HG02973 (cell line): ENCODE results near the gene TNFRSF19.
"Not testable (repeated sequence)": the region's sequence is repeated elsewhere in the genome, so short reads cannot be mapped to it uniquely, and the experiment has no call there.

Source experiments
- ATAC-seq: cut with Tn5 transposase; IDR thresholded peaks from one replicate; pipeline ENCODE4 v1.9.1; 2021; ENCODE audit warnings: moderate library complexity; ENCODE audit not compliant: unreplicated experiment

The TNFRSF19 gene, protein sequence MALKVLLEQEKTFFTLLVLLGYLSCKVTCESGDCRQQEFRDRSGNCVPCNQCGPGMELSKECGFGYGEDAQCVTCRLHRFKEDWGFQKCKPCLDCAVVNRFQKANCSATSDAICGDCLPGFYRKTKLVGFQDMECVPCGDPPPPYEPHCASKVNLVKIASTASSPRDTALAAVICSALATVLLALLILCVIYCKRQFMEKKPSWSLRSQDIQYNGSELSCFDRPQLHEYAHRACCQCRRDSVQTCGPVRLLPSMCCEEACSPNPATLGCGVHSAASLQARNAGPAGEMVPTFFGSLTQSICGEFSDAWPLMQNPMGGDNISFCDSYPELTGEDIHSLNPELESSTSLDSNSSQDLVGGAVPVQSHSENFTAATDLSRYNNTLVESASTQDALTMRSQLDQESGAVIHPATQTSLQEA

DNA sequence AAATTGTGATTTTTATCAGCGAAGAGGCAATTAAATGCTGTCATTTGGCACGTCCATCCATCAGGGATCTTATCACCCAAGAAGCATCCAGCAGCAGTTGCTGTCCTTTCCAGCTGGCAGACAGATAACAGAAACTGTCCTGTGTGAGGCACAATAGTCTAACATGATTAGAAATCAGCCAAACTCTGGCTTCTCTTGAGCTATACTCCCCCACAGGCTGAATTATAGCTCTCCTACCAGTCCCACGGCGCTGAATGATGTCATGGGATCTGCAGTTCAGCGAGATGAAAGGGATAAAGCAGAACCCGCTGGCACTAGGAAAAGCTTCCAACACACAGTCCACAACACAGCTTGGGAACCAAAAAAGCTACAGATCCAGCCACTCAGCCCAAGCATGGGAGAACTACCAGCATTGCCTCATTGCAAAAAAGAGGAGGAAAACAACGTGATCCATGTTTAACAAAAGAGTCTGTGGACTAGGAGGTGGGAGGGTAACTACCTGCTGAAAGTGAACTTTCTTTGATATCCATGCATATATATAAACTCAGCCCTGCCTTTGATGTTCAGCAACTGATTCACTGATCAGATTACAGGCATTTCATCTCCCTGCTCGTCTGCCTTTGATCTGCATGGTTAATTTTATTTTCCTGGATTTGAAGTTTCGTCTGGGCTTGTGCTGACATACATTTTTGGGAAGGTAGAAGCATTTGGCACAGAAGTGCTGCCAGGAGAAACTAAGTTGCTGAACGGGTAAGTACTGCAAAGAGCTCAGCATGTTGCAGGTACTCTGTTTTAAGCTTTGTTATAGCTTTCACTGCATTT, at the start of gene TNFRSF19:
Gene TNFRSF19 (plus strand): TSS at position 314 of the 822 bp plus-strand sequence. CDS start 19,772 bp downstream, outside the sequence.
- no peak for ATAC-seq

DNA sequence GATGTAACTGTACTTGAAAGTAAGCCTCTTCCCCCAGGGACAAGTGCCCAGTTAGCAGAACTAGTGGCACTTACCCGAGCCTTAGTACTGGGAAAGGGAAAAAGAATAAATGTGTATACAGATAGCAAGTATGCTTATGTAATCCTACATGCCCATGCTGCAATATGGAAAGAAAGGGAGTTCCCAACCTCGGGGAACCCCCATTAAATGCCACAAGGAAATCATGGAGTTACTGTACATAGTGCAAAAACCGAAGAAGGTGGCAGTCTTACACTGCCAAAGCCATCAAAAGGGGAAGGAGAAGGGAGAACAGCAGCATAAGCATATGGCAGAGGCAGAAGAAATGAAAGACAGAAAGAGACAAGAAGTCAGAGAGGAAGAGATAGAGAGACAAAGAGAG, 40.3 kb upstream of the TNFRSF19 start:
- not testable (repeated sequence) for ATAC-seq

DNA sequence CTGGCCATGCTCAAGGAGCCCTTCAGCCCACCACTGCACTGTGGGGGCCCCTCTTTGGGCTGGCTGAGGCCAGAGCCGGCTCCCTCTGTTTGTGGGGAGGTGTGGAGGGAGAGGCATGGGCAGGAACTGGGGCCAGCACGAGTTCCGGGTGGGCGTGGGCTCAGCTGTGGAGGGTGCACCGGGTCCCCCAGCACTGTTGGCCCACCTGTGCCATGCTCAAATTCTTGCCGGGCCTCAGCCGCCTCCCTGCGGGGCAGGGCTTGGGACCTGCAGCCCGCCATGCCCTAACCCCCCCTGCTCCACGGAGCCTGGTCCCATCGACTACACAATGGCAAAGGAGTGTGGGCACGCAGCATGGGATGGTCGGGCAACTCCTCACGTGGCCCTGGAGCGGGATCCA, 38.8 kb upstream of the TNFRSF19 start:
- ATAC-seq, result no peak

DNA sequence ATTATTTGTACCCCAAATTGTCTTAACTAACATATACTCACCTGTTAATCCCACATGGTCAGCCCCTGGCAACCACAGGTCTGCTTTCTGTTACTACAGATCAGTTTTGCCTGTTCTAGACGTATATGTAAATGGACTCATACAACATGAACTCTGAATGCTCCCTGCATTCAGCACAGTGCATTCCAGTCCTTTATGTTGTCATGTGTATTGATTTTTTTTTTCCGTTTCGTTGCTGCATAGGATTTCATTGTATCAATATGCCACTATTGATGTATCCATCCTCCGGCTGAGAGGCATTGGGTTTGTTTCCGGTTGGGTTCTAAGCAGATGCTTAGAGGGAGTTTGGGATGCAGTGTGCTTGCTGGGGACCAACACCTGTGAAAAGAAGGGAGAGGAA, 36.1 kb upstream of the TNFRSF19 start:
- ATAC-seq, result no peak

DNA sequence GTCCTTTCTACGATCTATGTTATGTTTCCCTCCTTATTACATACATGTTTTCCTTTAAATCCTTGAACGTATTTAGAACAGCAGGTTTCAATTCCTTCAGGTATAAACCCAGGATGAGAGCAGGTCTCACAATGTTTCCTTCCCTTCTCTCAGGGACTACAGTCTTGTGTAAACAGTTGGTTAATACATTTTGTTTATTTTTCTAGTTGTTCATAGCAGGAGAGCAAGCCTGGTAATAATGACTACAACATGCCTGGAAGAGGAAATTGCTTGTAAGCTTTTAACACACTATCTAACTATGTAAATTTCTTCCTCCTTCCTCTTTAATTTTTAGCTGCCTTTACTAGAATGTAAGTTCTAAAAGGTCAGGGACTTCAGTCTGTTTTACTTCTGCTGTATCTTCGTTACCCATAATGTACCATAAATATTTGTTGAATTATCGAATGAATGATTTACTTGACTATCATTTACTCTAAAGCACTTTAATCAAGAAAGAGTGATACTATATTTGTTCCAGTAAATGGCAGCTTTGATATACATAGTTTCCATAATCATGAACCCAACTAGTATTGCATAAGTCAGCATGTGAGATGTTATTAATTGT, 28.9 kb upstream of the TNFRSF19 start:
- ATAC-seq, result no peak

DNA sequence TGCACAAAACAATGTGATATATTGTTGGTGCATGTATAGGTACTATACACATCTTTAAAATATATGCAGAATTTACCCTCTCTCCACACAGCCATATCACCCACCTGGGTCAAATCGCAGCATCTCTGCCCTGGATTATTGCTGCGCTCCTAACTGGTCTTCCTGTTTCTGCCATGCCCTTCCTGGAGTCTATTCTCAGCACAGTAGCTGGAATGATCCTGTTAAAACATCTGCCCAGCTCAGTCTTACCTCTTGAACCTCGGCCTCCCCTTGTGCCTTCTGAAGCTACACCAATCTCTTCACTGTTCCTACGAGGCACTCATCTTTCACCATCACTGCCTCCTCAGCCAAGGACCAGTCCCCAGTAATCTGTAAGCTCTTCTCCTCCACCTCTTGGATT, 25.5 kb upstream of the TNFRSF19 start:
- no peak for ATAC-seq

DNA sequence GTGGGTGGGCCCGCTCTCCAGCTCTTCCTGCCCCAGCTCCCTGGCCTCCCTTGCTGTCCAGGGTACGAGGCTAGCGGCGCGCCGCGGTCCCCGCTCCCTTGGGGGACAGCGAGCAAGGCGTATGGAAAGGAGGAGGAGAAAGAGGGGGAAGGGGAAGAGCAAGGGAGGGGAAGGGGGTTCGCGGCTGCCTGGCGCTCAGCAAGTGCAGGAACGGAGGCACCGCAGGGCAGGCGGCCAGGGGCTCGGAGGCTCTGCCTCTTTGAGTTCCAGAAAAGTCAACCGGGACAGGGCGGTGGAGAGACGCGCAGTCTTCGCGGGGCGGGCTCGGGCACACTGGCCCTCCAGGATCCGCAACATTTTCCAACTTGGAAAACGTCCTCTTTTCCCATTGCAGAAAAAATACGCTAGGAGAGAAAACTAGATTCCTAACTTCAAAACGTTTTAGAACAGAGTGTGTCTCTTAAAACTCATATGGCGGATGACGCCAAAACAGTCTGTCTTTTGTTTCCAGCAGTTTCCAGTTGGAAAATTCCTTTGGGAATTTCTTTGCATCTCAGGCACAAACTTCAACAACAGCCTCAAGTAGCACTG, 23.1 kb upstream of the TNFRSF19 start:
- ATAC-seq, result no peak

DNA sequence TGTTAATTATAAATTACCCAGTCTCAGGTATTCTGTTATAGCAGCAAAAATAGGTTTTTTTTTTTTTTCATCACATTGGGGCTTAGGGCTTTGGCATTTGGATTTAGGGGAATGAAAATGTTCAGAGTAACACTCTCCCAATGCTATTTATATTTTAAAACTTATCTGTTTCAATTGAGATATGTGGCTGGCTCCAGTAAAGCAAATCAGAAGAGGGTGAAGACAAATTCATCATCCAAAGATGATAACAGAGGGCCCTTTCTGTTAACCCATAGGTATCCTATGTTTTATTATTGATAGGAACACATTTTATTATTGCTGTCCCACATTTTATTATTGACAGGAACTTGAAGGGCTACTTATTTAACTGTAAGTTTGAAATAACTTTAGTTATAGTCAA, 20.5 kb upstream of the TNFRSF19 start:
- ATAC-seq, result no peak

DNA sequence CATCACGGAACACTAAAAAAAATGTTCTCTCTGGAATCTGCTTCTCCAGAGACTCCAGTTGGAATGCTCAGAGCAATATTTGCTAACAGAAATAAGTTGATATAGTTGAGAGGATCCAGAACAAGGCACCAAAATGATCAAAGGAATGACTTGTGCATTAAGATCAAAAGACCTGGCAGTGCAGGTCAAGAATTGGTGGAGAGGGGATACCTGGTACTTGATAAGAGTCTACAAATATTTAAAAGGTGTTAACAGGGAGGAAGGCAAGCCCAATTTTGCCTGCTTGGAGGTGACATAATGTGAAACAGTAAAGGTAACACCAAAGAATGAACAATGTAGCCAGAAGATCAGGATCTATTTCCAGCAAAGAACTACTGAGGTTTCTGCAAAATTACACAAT, 20.0 kb upstream of the TNFRSF19 start:
- no peak for ATAC-seq

DNA sequence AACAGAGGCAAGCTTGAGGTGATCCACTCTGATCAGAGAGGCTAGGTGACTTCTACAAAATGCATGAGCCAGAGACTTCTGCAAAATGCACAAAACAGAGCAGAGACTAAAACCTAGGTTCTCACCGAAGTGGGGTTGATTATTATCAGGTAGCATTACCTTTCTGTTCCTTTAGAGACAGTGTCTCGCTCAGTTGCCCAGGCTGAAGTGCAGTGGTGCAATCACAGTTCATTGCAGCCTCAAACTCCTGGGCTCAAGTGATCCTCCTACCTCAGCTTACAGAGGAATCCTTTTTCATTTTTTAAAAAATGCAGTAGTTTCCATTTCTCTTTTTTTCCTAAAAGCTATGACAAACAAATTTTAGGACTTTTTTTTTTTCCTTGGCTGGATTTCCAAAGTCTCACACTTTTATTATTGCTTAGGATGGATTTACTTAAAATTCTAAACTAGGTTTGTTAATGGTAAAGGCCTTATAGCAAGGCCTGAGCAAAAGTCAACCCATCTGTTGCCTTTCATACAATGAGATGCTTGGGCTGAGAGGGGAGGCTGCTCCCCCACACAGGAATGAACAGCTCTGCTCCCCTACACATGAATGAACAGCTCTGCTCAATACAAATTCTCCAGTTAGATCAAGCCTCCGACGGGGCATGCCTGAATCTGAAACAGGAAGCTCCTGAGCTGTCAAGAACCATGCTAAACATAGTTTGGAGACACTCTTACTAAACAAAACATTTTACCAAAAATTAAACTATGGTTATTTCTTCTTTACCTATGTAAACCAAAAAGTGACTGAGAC, 18.8 kb upstream of the TNFRSF19 start:
- no peak for ATAC-seq

DNA sequence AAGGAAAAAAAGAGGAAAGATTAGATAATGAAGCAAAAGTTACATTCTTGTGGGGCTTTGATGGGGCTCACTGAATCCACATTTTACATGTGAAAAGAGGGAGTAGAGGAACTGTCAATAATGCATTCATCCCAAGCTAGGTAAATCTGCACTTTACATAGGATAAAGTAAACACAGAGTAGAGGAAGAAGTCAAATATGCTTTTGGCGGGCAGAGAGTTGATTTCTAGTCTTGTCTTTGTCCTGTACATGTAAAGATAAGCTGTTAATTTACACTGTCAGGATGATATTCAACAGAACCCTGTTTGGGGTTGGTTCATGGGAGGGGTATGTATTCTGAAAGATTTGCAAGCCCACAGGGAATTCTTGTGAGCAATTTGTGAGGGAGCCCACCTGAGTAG, 18.0 kb upstream of the TNFRSF19 start:
- no peak for ATAC-seq

DNA sequence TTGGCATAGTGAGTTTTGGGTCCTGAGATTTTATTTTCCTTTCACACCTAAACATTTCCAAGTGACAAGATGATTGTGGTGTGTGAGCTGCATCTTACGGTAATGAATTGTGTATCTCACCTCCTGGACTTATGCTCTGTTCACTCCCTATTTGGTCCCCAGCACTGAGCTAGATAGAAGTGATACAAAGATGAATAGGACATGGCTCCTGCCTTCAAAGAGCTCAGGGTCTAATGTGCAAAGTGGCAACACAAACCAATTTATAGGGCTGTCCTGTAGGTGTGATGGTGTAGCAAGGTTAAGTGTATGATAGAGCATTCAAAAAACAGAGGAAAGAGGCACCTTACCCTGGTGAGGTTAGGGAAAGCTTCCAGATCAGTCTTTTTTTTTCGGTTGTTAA, 17.6 kb upstream of the TNFRSF19 start:
- ATAC-seq, result no peak

DNA sequence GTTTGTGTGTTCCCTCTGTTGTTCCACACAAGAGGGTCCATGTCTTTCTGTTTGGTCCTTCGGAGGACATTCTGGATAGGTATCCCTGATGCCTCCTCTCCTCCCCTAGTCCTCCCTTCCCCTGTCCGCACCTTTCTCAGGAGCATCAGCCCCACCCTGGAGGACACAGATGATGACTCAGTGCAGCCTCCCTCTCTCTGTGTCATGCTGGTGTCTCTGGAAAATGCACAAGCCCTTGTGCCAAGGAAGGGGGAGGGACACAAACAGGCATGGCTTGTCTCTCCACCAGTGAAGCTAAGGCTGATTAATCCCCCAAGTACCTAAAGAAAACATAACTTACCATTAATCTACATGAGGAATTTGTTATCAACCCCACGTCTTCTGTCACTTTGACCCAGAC, 16.2 kb upstream of the TNFRSF19 start:
- no peak for ATAC-seq

DNA sequence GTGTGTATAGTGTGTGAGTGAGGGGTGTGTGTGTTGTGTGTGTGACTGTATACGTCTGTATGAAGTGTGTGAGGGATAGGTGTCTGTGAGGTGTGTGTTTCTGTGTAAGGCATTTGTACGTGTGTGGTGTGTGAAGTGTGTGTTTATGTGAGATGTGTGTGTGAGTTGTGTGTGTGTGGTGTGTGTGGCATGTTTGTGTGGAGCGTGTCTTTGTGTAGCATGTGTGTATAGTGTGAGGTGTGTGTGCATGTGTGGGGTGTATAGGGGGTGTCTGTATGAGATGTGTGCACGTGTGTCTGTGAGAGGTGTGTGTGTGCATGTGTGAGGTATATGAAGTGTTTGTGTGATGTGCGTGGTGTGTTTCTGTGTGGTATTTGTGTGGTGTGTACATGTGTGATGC, 13.2 kb upstream of the TNFRSF19 start:
- ATAC-seq, result no peak

DNA sequence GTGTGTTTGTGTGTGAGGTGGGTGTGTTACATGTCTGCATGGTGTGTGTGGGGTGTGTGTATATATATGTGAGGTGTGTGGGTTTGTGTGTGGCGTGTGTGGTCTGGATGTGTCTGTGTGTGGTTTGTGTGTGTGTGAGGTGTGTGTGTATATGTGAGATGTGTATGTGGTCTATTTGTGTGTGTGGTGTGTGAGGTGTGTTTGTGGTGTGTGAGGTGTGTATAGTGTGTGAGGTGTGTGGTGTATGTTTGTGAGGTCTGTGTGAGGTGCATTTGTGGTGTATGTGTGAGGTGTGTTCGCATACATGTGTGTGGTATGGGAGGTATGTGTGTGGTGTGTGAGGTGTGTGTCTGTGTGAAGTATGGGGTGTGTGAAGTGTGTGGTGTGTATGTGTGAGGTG, 12.5 kb upstream of the TNFRSF19 start:
- ATAC-seq, result no peak

DNA sequence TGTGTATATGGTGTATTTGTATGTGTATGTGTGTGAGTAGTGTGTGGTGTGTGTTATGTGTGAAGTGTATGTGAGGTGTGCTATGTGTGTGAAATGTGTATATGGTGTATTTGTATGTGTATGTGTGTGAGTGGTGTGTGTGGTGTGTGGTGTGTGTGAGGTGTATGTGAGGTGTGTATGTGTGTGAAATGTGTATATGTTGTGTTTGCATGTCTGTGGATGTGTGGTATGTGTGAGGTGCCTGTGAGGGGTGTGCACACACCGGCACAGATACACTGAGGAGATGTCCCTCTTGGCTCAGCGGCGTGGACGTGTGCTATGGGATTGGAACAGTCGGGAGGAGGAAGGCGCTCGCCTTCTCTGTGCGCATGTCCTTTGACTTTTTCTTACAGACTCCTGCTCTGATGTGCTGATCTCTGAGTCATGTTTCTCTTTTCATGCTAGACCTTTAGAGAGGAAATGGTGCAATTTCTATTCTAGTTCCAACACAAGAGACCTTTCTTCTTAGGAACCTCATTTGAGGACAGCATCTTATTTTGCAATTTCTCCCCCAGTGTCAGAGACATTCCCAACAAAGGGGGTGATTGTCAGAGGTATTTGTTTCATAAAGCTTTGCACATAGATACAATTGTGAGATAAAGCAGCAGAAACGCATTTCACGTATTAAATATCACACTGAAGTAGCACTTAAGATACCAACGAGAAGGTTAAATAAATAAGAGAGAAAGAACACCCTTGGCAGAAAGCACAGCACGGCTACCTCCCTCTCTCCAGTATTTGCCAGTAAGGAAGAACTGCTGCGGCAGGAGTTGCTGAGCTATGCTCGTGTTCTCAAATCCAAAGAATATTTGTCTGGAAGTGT, 11.3 kb upstream of the TNFRSF19 start:
- ATAC-seq, result no peak

DNA sequence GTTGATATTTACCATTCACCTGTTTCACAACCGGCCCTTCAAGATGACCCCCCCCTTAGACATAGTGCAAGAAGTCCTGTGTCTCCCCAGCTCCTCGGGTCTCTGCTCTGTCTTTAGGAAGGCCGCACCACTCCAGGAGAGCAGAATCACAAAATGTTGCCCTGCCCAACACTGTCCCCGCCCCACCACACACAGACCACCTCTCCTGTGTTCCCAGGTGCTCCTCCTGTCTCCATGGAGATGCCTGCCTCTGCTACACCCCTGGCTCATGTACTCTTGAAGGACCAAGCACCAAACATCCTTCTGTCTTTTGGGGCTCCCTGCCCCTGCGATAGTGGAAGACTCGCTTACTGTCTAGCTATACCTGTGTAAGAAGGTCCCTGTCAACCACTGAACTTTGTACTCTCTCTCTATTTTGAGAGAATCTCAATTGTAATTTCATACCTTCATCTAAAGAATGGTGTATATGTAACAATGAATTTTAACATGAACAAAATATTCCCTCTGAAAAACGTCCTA, 9.6 kb upstream of the TNFRSF19 start:
- no peak for ATAC-seq

DNA sequence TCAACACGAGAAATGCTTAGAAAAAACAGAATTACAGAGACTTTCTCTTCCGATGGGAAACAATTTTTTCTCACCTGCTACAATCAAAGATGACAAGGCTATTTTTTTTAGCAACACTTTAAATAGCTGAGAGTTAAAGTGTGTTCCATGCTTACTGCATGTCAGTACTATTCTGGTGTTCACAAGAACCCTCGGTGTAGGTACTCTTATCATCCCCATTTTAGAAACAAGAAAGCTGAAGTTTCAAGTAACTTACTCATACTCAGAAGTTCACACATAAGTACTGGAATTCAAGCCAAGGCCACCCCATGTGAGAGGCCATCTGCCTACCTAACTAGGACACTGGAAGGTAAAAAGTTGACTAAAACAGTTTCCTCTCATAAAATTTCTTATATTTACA, 9.0 kb upstream of the TNFRSF19 start:
- no peak for ATAC-seq

DNA sequence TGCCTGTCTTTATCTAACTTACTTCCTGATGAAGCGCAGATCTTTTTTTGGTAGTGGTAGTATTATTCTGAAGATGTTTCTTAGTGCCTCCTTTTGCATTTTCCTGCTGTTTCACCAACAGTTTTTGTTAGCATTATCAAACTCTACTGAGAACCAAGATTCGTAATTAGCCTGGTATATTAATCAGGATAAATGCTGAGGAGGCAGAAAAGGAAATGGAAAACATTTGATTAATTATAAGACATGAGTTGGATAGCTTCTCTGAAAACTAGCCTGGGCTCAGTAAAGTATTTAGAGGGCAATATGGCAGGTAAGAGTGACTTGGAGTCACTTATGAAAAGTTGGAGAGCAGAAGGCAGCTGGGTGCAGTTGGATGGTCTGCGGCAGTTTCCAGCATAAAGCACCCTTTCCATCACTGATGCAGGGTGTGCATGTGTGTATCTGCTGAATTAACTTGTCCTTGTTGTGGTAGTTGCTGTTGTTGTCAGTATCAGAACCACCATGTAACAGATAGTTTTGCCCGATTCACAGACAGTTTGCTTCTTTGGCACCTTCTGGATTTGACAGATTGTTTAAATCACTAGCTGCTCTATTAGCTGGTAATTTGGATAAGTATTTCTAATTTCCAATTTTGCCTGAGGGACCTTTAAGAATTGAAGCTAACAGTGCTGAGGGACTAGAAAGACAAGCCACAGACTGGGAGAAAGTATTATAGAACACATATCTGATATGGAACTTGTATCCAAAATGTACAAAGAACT, 6.9 kb upstream of the TNFRSF19 start:
- no peak for ATAC-seq
